ENCODE measurements around the gene MCU. TPM values are rescaled to one million over a fixed set of nuclear protein-coding genes. Genes with fewer than 3 reads are reported as not detected.

The MCU gene
- total RNA-seq, 1 donor from 2014 or later, result 31.8 TPM

DNA sequence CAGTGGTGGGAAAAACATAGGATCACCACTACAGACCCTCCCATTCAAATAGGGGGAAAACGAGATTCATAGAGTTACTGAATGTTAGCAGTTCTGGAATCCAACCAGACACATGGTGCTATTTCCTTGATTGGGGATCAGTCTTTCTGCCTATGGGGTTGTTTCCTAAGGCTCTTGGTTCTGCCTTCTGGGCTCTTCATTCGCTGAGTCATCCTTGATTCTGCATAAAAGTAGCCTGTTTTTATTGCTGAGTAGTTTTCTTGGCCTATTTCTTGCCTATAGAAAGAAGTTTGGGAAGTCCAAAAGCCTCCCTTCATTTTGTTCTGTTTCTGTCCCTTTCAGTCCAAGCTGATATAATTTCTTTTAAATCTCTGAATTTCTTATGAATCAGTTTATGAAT is 102.3 kb downstream of the MCU start:
- no peak overlapping the region for H3K27ac ChIP-seq (ENCODE audit: low read depth, low read length)
- H3K27me3 ChIP-seq (ENCODE audit: insufficient read depth, low read length), result no peaks in the 10 kb centered on the region
- H3K4me3 ChIP-seq (ENCODE audit: insufficient read depth, low read depth, low read length), result no peak overlapping the region
- Mint-ChIP-seq H3K4me1 (ENCODE audit: low read depth, unreplicated experiment) (peaks cover 10% of the 10 kb centered on the region), H3K27ac (ENCODE audit: unreplicated experiment) (peak overlapping the region; percentile 3), H3K36me3 (ENCODE audit: low read depth, unreplicated experiment) (peaks cover 3% of the 10 kb centered on the region), H3K27me3 (ENCODE audit: low read depth, unreplicated experiment) (no peaks in the 10 kb centered on the region), H3K4me3 (ENCODE audit: unreplicated experiment) (no peak overlapping the region), H3K9me3 (ENCODE audit: unreplicated experiment) (no peaks in the 10 kb centered on the region)
- TF ChIP-seq EZH2 (IDR thresholded peaks at IDR 0.05; ENCODE audit: insufficient read depth, low read length), result no peak
- TF ChIP-seq, protein P1, sequence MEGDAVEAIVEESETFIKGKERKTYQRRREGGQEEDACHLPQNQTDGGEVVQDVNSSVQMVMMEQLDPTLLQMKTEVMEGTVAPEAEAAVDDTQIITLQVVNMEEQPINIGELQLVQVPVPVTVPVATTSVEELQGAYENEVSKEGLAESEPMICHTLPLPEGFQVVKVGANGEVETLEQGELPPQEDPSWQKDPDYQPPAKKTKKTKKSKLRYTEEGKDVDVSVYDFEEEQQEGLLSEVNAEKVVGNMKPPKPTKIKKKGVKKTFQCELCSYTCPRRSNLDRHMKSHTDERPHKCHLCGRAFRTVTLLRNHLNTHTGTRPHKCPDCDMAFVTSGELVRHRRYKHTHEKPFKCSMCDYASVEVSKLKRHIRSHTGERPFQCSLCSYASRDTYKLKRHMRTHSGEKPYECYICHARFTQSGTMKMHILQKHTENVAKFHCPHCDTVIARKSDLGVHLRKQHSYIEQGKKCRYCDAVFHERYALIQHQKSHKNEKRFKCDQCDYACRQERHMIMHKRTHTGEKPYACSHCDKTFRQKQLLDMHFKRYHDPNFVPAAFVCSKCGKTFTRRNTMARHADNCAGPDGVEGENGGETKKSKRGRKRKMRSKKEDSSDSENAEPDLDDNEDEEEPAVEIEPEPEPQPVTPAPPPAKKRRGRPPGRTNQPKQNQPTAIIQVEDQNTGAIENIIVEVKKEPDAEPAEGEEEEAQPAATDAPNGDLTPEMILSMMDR (IDR thresholded peaks at IDR 0.05; ENCODE audit: insufficient read depth, low read depth, low read length), result no peak
- no peaks in the 10 kb centered on the region for H3K36me3 ChIP-seq (ENCODE audit: insufficient read depth, low read length)
- no peak overlapping the region for H3K4me2 ChIP-seq (ENCODE audit: low read length)
- H3K9me3 ChIP-seq (ENCODE audit: insufficient read depth, low read depth, low read length), result no peaks in the 10 kb centered on the region
- FAIRE-seq, result no peak
- no peak overlapping the region for H2AFZ ChIP-seq (ENCODE audit: low read depth, low read length)
- H3K9ac ChIP-seq (ENCODE audit: low read length), result no peak overlapping the region
- no peak for DNase-seq (ENCODE audit: low read depth)
- peaks cover 4% of the 10 kb centered on the region for H3K4me1 ChIP-seq (ENCODE audit: insufficient read depth, low read length)
- peaks cover 17% of the 10 kb centered on the region for H3K79me2 ChIP-seq (ENCODE audit: insufficient read depth, low read length)
- no peaks in the 10 kb centered on the region for H4K20me1 ChIP-seq (ENCODE audit: insufficient read depth, low read length)

DNA sequence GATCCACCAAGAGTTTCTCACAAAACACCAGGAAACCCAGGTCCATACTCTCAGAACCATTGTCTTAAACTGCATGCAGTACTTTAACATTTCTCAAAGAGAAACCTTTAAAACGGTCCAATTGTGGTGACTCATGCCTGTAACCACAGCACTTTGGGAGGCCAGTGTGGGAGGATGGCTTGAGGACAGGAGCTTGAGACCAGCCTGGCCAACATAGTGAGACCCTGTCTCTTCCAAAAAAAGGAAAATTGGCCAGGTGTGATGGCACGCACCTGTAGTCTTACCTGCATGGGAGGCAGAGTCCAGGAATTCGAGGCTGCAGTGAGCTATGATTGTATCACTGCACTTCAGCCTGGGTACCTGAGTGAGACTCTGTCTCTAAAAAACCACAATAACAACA is 104.1 kb downstream of the MCU start:
- Mint-ChIP-seq H3K4me3 (ENCODE audit: unreplicated experiment) (no peak overlapping the region), H3K4me1 (ENCODE audit: low read depth, unreplicated experiment) (peaks cover 10% of the 10 kb centered on the region), H3K36me3 (ENCODE audit: low read depth, unreplicated experiment) (peaks cover 3% of the 10 kb centered on the region), H3K27ac (ENCODE audit: unreplicated experiment) (no peak overlapping the region), H3K27me3 (ENCODE audit: low read depth, unreplicated experiment) (no peaks in the 10 kb centered on the region), H3K9me3 (ENCODE audit: unreplicated experiment) (no peaks in the 10 kb centered on the region)
- Histone ChIP-seq H3K36me3 (ENCODE audit: insufficient read depth, low read length) (no peaks in the 10 kb centered on the region), H3K9ac (ENCODE audit: low read length) (no peak overlapping the region), H3K27ac (ENCODE audit: low read depth, low read length) (no peak overlapping the region), H2AFZ (ENCODE audit: low read depth, low read length) (no peak overlapping the region), H3K4me2 (ENCODE audit: low read length) (no peak overlapping the region), H3K9me3 (ENCODE audit: insufficient read depth, low read depth, low read length) (no peaks in the 10 kb centered on the region), H3K4me3 (ENCODE audit: insufficient read depth, low read depth, low read length) (no peak overlapping the region), H3K79me2 (ENCODE audit: insufficient read depth, low read length) (peaks cover 13% of the 10 kb centered on the region), H3K4me1 (ENCODE audit: insufficient read depth, low read length) (peaks cover 4% of the 10 kb centered on the region), H3K27me3 (ENCODE audit: insufficient read depth, low read length) (no peaks in the 10 kb centered on the region), H4K20me1 (ENCODE audit: insufficient read depth, low read length) (no peaks in the 10 kb centered on the region)
- TF ChIP-seq, protein P1 (IDR thresholded peaks at IDR 0.05; ENCODE audit: insufficient read depth, low read depth, low read length), result no peak
- TF ChIP-seq EZH2 (IDR thresholded peaks at IDR 0.05; ENCODE audit: insufficient read depth, low read length), result no peak
- peak; percentile 45 for DNase-seq (ENCODE audit: low read depth)
- FAIRE-seq, result no peak

DNA sequence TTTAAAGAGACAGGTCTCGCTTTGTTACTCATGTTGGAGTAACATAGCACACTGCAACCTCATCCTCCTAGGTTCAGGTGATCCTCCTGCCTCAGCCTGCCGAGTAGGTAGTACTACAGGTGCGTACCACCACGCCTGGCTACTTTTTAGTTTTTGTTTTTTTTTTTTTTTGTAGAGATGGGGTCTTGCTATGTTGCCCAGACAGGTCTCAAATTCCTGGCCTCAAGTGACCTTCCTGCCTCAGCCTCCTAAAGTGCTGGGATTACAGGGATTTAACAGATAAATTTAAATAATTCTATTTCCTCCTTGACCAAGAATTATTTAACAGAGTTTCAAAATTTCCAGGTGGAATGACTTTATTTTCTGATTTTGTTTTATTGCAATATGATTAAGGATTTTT is 104.6 kb downstream of the MCU start:
- Mint-ChIP-seq H3K36me3 (ENCODE audit: low read depth, unreplicated experiment) (peaks cover 3% of the 10 kb centered on the region), H3K27me3 (ENCODE audit: low read depth, unreplicated experiment) (no peaks in the 10 kb centered on the region), H3K4me1 (ENCODE audit: low read depth, unreplicated experiment) (peaks cover 10% of the 10 kb centered on the region), H3K9me3 (ENCODE audit: unreplicated experiment) (no peaks in the 10 kb centered on the region), H3K4me3 (ENCODE audit: unreplicated experiment) (no peak overlapping the region), H3K27ac (ENCODE audit: unreplicated experiment) (no peak overlapping the region)
- H3K4me2 ChIP-seq (ENCODE audit: low read length), result no peak overlapping the region
- H3K9me3 ChIP-seq (ENCODE audit: insufficient read depth, low read depth, low read length), result no peaks in the 10 kb centered on the region
- no peaks in the 10 kb centered on the region for H3K36me3 ChIP-seq (ENCODE audit: insufficient read depth, low read length)
- H3K79me2 ChIP-seq (ENCODE audit: insufficient read depth, low read length), result peaks cover 13% of the 10 kb centered on the region
- peaks cover 4% of the 10 kb centered on the region for H3K4me1 ChIP-seq (ENCODE audit: insufficient read depth, low read length)
- no peak overlapping the region for H3K9ac ChIP-seq (ENCODE audit: low read length)
- H3K27me3 ChIP-seq (ENCODE audit: insufficient read depth, low read length), result no peaks in the 10 kb centered on the region
- no peak for TF ChIP-seq EZH2 (IDR thresholded peaks at IDR 0.05; ENCODE audit: insufficient read depth, low read length)
- TF ChIP-seq, protein P1 (IDR thresholded peaks at IDR 0.05; ENCODE audit: insufficient read depth, low read depth, low read length), result no peak
- H3K4me3 ChIP-seq (ENCODE audit: insufficient read depth, low read depth, low read length), result no peak overlapping the region
- no peaks in the 10 kb centered on the region for H4K20me1 ChIP-seq (ENCODE audit: insufficient read depth, low read length)
- no peak overlapping the region for H3K27ac ChIP-seq (ENCODE audit: low read depth, low read length)
- FAIRE-seq, result no peak
- DNase-seq (ENCODE audit: low read depth), result no peak
- no peak overlapping the region for H2AFZ ChIP-seq (ENCODE audit: low read depth, low read length)
